ENCODE measurements around the gene SHISAL1.

Gene SHISAL1

DNA sequence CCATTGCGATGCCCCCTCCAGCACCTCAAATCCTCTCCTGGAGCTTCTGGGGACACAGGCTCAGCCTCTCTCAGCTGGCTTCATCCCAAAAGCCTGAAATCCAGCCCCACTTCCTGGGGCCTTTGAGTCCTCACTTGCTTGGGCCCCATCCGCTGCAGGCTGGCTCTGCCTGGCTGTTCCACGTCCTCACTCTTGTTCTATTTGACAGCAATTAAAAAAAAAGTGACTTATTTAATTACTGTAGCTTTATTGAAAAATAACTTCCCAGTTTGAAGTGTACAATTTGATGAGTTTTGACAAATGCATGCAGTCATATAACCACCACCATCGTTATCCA lies 104.8 kb downstream of the SHISAL1 start:
- no peak for DNase-seq (ENCODE audit: low read depth)

GRCh38 chr22:44207173-44207980 lies 105.4 kb downstream of the SHISAL1 start:
- no peak for DNase-seq (ENCODE audit: low read depth)

DNA sequence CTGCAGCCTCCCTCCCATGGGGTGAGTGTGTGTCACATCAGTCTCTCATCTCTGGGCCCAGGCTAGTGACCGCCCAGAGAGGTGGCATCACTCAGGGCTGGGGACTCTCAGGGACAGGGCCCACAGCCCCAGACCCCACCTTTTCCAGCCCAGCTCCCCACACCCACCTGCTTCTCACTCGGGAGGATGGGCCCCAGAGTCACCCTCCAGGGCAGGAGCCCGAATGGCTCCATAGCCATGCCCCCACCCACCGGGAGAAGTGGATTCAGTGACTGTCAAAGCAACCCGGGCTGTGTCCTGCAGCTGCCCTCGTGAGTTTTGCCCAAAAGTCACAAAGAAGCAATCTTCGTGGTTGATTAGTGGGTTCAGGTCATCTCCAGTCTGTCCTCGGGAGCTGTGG lies 106.1 kb downstream of the SHISAL1 start:
- DNase-seq (ENCODE audit: low read depth) = no peak

GRCh38 chr22:44206330-44206645 lies 106.5 kb downstream of the SHISAL1 start:
- DNase-seq (ENCODE audit: low read depth) = no peak

GRCh38 chr22:44205516-44206329 lies 107.0 kb downstream of the SHISAL1 start:
- DNase-seq (ENCODE audit: low read depth) = no peak

DNA sequence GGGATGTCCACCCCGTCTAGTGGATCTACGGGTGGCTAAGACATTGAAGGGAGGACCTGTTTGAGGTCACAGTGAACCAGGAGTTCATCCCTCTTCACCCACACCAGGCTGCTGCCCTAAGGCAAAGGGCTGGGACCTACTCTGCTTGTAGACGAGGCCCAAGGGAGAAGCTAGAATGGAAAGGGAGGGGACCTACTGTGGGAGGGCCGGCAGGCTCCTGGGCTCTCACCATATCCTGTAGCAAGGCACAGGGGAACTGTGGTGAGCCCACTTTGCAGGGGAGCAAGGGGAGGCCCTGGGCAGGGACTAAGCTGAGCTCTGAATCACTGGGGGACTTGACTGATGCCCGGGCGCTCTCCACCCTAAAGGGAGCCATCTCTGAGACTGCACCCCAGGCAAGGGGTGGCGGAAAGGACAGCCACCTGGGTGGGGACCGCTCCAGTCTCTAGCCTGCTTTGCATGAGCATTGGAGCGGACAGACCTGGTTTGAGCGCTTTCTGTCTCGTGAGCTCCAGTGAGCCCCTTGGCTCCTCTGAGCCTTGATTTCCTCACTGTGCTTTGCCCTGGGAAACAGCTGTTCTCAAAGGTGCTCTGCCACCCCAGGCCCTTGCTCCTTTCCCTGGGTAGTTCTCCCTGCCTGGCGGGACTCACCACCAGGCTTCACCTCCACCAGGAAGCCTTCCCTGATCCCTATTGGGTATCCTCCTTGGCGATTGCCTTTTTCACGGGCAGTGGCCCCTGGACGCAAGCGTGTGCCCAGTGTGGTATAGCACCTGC lies 107.8 kb downstream of the SHISAL1 start:
- no peak for DNase-seq (ENCODE audit: low read depth)

DNA sequence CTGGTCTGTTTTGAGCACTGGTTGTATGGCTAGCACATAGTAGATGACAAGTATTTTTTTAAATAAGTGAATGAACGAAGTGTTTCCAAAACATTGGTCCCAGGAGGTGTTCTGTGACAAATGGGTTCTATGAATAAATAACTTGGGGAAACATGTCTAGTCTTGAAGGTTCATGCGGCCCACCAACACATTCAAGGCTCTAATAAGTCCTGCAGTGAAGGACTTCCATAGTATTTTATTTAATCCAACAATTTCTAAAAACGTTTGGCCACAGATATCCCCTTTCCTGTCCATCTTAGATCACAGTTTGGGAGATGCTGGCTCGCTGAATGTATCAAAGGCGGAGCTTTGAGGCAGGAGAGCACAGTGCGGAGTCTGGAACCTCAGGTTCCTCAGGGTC lies 109.5 kb downstream of the SHISAL1 start:
- no peak for DNase-seq (ENCODE audit: low read depth)

- DNase-seq (ENCODE audit: low read depth) = no peak
Measured at GRCh38 chr22:44202261-44202789, 110.4 kb downstream of the SHISAL1 start.

DNA sequence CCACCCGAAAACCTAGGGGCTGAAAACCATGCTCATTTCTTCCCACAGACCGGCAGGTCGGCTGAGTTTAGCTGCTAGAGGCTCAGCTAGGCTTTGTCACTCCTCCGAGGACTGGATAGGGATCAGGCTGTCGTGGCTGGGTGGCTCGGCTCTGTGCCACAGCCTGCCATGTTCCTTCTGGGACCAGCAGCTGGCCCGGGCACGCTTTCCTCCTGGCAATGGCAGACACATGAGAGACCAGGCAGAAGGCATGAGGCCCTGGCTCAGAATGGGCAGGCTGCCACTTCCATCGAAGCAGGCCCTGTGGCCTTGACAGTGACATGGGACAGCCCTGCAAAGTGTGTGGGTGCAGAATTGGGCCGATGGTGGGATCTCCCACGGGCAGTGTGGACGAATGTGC lies 111.1 kb downstream of the SHISAL1 start:
- DNase-seq (ENCODE audit: low read depth) = no peak

- no peak for DNase-seq (ENCODE audit: low read depth)
Measured at GRCh38 chr22:44200855-44201550, 111.7 kb downstream of the SHISAL1 start.

DNA sequence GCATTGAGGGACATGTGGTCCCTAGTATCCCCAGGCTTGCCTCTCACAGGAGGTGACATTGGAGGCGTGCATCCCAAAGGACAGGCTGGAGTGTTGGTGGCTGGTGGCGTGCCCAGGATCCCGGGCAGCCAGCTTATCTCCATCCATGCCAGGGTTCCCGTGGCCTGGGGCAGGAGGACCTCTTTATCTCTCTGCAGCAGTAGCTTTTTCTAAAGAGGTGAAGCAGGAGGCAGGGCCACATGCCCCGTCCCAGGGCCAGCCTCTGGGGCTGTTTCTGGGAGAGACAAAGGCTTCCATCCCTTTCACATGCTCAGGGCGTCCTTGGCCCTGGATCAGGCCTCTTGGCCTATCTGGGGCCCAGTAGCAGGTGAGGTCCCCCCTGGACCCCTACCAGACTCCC lies 112.3 kb downstream of the SHISAL1 start:
- no peak for DNase-seq (ENCODE audit: low read depth)

- no peak for DNase-seq (ENCODE audit: low read depth)
Measured at GRCh38 chr22:44199866-44200265, 112.9 kb downstream of the SHISAL1 start.

- DNase-seq (ENCODE audit: low read depth) = no peak
Measured at GRCh38 chr22:44199164-44199563, 113.6 kb downstream of the SHISAL1 start.

GRCh38 chr22:44197271-44197670 lies 115.5 kb downstream of the SHISAL1 start:
- no peak for DNase-seq (ENCODE audit: low read depth)

- DNase-seq (ENCODE audit: low read depth) = no peak
Measured at GRCh38 chr22:44196731-44197131, 116.0 kb downstream of the SHISAL1 start.

DNA sequence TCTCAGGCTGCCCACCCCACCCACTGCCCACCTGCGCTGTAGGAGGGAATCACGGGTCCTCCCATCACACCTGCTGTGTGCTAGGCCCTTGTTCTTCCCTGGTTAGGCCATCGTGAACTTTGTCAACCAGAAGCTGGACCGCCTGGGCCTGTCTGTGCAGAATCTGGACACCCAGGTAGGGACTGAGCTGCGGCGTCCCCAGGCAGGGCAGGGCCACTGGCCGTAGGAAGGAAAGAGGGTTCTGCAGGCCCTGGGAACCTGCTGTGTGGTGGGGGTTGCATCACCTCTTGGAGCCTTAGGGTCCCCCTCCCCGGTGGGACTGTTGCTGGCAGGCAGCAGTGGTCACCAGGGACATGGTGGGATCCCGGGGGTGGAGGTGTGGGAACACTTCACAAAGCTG lies 116.5 kb downstream of the SHISAL1 start:
- no peak for DNase-seq (ENCODE audit: low read depth)

DNA sequence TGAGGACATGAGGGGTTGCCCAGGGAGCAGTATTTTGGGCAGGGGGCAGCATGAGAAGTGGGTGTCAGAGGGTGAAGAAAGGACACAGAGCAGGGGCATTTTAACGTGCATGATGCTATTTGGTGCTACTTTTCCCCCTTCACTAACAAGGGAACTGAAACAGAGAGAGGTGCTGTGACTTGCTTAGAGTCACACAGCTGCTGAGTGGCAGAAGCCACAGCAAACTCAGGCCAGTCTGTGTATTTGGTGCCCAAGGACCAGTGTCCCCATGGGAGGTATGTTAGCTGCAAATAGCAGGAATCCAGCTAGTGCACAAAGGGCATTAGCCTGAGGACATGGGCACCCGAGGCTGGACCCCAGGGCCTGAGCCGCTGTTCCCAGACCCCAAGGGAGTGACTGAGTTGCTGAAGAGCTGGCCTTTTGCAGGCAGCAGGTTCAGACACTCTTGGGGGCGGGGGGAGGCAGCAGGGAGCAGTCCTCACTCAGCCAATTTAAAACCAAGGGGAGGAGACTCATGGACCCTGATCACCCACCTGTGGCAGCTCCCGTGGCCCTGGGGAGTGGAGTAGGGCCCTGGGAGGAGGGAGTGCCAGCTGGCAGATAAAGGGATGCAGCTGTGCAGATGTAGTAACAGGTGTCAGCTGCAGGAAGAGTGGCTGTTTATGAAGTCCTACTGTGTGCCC lies 117.4 kb downstream of the SHISAL1 start:
- no peak for DNase-seq (ENCODE audit: low read depth)

DNA sequence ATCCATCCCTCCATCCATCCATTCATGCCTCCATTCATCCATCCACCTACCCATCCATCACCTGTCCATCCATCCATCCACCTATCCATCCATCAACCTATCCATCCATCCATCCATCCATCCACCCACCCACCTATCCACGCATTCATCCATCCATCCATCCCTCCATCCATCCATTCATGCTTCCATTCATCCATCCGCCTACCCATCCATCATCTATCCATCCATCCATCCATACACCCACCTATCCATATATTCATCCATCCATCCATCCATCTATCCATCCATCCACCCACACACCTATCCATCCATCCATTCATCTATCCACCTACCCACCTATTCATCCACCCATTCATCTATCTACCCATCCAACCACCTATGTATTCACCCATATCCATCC lies 118.2 kb downstream of the SHISAL1 start:
- DNase-seq (ENCODE audit: low read depth) = no peak

Measured in HS-27A (cell line).